ENCODE data around the gene PRDM15. TPM values are rescaled to one million over a fixed set of nuclear protein-coding genes. Genes with fewer than 3 reads are reported as not detected.

Gene PRDM15
- polyA plus RNA-seq, 3 donors: 1.4 to 3.0 (median 2.2) TPM

GRCh38 chr21:41834926-41835663 is 44.0 kb downstream of the PRDM15 start:
- 95 to 96% (median 96%) methylated on average over 42 of the region's 42 CpGs for WGBS, 3 donors
- H3K27ac ChIP-seq (ENCODE audit: low read depth, low read length): no peak overlapping the region

GRCh38 chr21:41834252-41834925 is 44.8 kb downstream of the PRDM15 start:
- WGBS, 3 donors: 86 to 91% (median 86%) methylated on average over 25 of the region's 25 CpGs

GRCh38 chr21:41833497-41834115 is 45.5 kb downstream of the PRDM15 start:
- WGBS, 3 donors: 96 to 97% (median 97%) methylated on average over 13 of the region's 13 CpGs

More at GRCh38 chr21:41834252-41834925, 44.8 kb downstream of the PRDM15 start:
- no peak overlapping the region for H3K27ac ChIP-seq (ENCODE audit: low read depth, low read length)

GRCh38 chr21:41832596-41833496 is 46.3 kb downstream of the PRDM15 start:
- no peak overlapping the region for H3K27ac ChIP-seq (ENCODE audit: low read depth, low read length)
- 88 to 97% (median 93%) methylated on average over 14 to 17 of the region's 17 CpGs for WGBS, 3 donors

More at GRCh38 chr21:41833497-41834115, 45.5 kb downstream of the PRDM15 start:
- H3K27ac ChIP-seq (ENCODE audit: low read depth, low read length): no peak overlapping the region

- H3K27ac ChIP-seq (ENCODE audit: low read depth, low read length): no peak overlapping the region
- 92 to 96% (median 95%) methylated on average over 17 of the region's 17 CpGs for WGBS, 3 donors
These were observed 47.1 kb downstream of the PRDM15 start for GRCh38 chr21:41831866-41832595.

GRCh38 chr21:41831453-41831831 is 47.7 kb downstream of the PRDM15 start:
- no peak overlapping the region for H3K27ac ChIP-seq (ENCODE audit: low read depth, low read length)
- 83 to 86% (median 84%) methylated on average over 8 of the region's 8 CpGs for WGBS, 3 donors

GRCh38 chr21:41830764-41831452 is 48.2 kb downstream of the PRDM15 start:
- 87 to 92% (median 91%) methylated on average over 20 to 21 of the region's 21 CpGs for WGBS, 3 donors

GRCh38 chr21:41830145-41830707 is 48.9 kb downstream of the PRDM15 start:
- no peak overlapping the region for H3K27ac ChIP-seq (ENCODE audit: low read depth, low read length)
- WGBS, 3 donors: 98 to 100% (median 98%) methylated on average over 2 of the region's 2 CpGs

More at GRCh38 chr21:41830764-41831452, 48.2 kb downstream of the PRDM15 start:
- no peak overlapping the region for H3K27ac ChIP-seq (ENCODE audit: low read depth, low read length)

GRCh38 chr21:41828884-41829360 is 50.2 kb downstream of the PRDM15 start:
- WGBS, 3 donors: 51 to 67% (median 67%) methylated on average over 3 of the region's 3 CpGs
- H3K27ac ChIP-seq (ENCODE audit: low read depth, low read length): no peak overlapping the region

- 85 to 90% (median 90%) methylated on average over 42 of the region's 42 CpGs for WGBS, 3 donors
- H3K27ac ChIP-seq (ENCODE audit: low read depth, low read length): no peak overlapping the region
These were observed 50.9 kb downstream of the PRDM15 start for GRCh38 chr21:41827951-41828883.

- 96% methylated on average over 16 of the region's 16 CpGs for WGBS, 3 donors
- no peak overlapping the region for H3K27ac ChIP-seq (ENCODE audit: low read depth, low read length)
These were observed 53.3 kb downstream of the PRDM15 start for GRCh38 chr21:41825881-41826280.

GRCh38 chr21:41825216-41825615 is 53.9 kb downstream of the PRDM15 start:
- WGBS, 3 donors: 79 to 88% (median 82%) methylated on average over 15 of the region's 15 CpGs
- no peak overlapping the region for H3K27ac ChIP-seq (ENCODE audit: low read depth, low read length)

GRCh38 chr21:41824466-41825207 is 54.5 kb downstream of the PRDM15 start:
- WGBS, 3 donors: 84 to 92% (median 87%) methylated on average over 22 of the region's 22 CpGs
- no peak overlapping the region for H3K27ac ChIP-seq (ENCODE audit: low read depth, low read length)

GRCh38 chr21:41823906-41824305 is 55.2 kb downstream of the PRDM15 start:
- no peak overlapping the region for H3K27ac ChIP-seq (ENCODE audit: low read depth, low read length)
- WGBS, 3 donors: 87 to 96% (median 89%) methylated on average over 12 of the region's 12 CpGs

GRCh38 chr21:41823166-41823565 is 56.0 kb downstream of the PRDM15 start:
- no peak overlapping the region for H3K27ac ChIP-seq (ENCODE audit: low read depth, low read length)
- 86 to 95% (median 88%) methylated on average over 21 of the region's 21 CpGs for WGBS, 3 donors

All from adipose tissue (tissue), 3 donors.